Activated T-cell treated with anti-CD3 and anti-CD28 coated beads for 24 hours (primary cell): ENCODE data around the gene SKAP1.

ENCODE experiments used
- DNase-seq: peaks from one replicate; pipeline ENCODE4 v3.0.0-alpha.2; 2020; ENCODE audit warnings: low read depth

SKAP1 gene

GRCh38 chr17:48241770-48242497 lies 188.1 kb downstream of the SKAP1 start:
- no peak for DNase-seq

- DNase-seq: no peak
Observed at GRCh38 chr17:48241131-48241591, 188.9 kb downstream of the SKAP1 start.

DNA sequence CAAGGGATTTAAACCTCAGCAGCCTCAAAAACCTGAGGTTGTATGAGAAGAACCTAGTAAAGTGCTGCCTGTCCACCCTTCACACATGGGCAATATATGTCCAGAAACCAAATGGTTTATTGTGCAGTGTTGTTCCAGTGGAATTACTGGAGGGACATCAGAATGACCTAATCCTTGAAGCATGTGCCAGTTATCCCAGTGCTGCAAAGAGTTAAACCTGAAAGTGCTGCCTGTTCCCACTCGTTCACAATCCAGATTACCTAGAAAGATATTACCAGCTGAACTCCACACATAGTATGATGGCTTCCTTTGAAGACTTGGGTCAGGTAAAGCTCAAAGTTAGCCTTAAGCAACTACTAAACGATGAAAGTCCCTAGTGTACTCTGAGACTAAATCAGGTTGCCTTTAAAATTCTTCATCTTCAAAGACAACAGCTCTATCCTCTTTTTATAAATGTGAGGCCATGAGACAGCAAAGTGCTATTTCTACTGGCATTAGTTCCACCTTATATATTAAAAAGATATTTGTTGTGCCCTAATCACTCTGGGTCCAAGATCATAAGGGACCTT lies 189.4 kb downstream of the SKAP1 start:
- DNase-seq: no peak

DNA sequence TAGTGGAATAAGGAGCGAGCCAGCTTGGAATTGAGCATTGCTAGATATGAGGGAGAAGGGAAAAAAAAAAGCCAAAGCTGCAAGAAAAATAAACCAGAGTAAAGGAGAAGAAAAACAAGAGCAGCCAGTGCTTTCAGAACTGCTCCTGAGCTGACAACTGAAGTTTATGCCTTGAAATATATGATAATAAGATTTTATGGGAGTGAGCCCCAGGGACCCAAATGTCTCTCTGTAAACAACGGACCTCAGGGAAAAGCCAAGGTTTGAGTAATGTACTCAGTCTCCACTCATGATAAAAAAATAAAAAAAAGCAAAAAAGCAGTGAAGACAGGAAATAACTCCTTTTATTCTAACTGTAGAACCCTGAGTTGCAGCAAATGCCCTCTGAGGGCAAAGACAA lies 189.9 kb downstream of the SKAP1 start:
- no peak for DNase-seq

GRCh38 chr17:48239603-48239995 lies 190.4 kb downstream of the SKAP1 start:
- no peak for DNase-seq

DNA sequence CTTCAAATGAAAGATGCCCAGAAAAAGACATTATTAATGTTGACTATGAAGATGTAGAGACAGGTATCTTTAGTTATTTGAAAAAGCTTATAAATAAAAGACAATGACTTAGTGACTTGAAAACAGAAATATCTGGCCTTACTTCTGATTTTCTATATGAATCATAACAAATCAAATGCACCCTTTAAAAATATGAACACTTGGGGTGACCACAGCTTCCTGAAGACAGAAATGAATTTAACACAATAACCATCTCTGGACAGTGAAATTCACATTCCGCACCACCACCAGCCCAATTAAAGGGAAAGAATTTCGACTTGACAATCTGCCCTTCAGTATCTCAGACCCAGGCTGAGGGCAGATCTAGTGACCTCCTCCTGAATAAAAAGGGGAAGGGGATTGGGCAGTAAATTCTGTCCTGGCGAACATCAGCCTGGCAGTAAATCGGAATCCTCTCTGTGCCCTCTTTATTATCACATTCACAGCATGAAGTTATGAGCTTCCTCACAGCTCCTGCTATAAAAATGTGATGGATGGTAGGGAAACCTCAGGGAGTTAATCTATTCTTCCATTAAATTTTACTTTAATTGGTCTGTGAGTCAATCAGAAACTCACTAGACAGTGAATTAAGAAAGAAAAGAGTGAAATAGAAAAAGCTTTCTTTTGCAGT lies 190.9 kb downstream of the SKAP1 start:
- DNase-seq: no peak

DNA sequence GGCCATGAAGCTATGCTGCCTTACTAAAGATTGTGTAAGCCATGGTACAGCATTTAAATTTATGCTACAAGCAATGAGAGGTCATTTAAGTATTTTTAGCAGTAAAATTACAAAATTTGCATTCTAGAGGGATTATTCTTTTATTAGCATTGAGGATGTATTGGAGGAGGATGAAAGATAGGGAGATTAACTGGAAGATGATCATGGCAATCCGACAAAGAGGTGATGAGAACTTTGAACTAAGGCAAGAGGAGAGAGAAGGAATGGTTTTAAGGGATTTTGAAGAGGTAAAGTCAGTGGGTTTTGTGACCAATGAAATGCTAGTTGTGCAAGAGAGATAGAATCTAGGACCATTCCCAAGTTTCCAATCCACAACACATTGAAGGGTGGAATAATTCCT lies 192.6 kb downstream of the SKAP1 start:
- DNase-seq: no peak

GRCh38 chr17:48236681-48237134 lies 193.3 kb downstream of the SKAP1 start:
- no peak for DNase-seq

GRCh38 chr17:48234922-48235321 lies 195.1 kb downstream of the SKAP1 start:
- no peak for DNase-seq

- no peak for DNase-seq
Observed at GRCh38 chr17:48231995-48232959, 197.7 kb downstream of the SKAP1 start.

GRCh38 chr17:48229936-48230335 lies 200.1 kb downstream of the SKAP1 start:
- no peak for DNase-seq

DNA sequence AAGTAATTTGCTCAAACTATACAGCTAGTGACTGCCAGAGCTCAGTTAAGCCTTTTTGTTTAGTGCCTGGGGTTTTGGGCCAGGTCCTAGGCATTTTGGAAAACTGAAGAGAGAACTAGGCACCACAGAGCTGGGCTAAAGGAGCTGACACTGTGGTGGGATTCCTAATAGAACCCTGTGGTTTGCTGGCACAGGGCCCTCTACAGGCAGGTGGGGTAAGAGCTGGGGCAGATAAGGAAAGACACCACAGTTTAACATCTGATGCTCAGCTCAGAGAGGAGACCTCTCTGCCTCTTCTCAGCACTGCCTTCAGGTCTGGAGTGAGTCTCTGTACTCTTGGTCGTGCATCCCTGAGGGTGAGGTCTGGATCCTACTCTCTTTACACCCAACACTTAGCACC lies 201.3 kb downstream of the SKAP1 start:
- no peak for DNase-seq

DNA sequence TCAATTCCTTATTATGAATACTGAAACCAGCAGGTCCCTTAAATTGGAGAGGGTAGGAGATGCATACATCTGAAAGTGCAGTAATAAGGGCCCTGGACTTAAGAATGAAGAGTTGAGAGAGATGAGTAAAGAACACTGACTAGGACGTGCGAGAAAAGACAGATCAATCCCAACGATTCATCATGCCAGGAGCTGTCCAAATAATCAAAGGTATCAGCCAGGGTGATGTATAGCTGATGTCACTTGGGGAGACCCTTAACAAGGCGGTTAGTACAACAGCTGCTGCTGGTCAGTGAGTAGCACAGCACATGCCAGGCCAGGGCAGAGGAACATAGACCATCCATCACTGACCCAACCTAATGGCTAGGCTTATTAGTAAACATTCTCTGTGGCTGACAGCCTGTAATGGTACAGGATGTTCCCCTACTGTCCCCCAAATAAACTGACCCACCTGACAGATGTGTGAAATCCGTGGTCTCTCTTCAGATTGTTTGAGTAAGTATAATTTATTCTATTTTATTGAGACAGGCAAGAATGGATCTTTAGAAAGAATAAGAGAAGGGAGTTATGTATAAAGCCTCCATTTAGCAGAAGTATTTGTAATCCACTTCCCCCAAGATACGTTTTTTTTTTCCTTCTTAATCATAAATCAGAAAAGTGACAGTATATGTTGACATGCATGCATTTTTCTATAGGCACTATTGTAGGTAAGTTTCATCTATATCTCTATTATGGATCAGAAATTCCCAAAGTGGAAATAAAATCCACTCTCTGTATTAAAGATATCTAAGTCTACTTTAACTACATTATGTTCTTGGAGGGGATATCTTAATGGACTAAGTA lies 204.1 kb downstream of the SKAP1 start:
- DNase-seq: no peak

- no peak for DNase-seq
Observed at GRCh38 chr17:48223945-48224344, 206.1 kb downstream of the SKAP1 start.

GRCh38 chr17:48219617-48220016 lies 210.4 kb downstream of the SKAP1 start:
- no peak for DNase-seq

DNA sequence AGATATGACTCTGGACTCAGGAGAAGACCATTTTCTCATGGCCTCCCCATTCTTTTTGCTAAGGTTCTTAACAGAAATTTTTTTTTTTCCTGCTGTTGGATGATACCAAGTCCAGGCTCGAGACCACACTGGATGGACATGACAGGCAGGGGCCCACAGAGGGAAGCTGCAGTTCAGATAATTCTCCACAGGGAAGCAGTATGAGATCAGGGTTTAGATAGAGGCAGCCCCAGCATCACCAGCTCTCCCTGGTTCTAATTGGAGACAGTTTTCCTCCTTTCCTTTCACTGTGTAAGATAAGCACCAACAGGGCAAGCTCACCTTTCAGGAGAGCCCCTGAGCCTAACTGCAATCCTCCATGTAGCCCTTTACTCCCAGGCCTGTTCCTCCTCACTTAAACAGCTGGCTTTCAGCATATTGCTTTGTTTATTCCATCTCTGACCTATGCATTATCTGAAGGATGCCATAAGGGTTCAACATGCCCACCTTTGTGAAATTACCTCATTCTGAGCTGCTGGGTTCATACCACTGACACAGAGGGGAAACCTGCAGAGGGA lies 214.4 kb downstream of the SKAP1 start:
- DNase-seq: no peak

- DNase-seq: no peak
Observed at GRCh38 chr17:48213797-48214196, 216.2 kb downstream of the SKAP1 start.

GRCh38 chr17:48211787-48212186 lies 218.2 kb downstream of the SKAP1 start:
- DNase-seq: no peak

DNA sequence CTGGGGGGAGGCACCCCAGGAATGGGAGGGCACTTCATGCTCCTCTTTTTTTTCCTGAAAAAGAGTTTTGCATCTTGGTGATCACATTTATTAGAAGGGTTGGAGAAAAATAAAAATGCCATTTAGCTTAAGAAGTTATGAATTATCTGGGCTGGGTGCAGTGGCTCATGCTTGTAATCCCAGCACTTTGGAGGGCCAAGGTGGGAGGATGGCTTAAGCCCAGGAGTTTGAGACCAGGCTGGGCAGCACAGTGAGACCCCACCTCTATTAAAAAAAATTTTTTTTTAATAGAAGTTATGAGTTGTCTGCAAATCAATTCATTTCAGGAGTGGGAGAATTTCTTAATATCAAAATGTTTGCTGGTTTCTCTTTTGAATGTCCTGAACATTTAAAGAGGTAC lies 219.0 kb downstream of the SKAP1 start:
- no peak for DNase-seq

- no peak for DNase-seq
Observed at GRCh38 chr17:48209973-48210372, 220.0 kb downstream of the SKAP1 start.
